ENCODE data around the gene STK39.

- no peak for TF ChIP-seq CTCF (IDR thresholded peaks at IDR 0.05)
- TF ChIP-seq POLR2A (IDR thresholded peaks at IDR 0.05): no peak
Measured at GRCh38 chr2:167905668-167906067, 341.7 kb downstream of the STK39 start.

Data from lower leg skin (tissue), 3 donors.